ENCODE data around the gene KDM2A. TPM values are rescaled to one million over a fixed set of nuclear protein-coding genes. Genes with fewer than 3 reads are reported as not detected.

KDM2A gene
- total RNA-seq, 1 donor from 2014 or later: 97.5 TPM

GRCh38 chr11:67211656-67212436 is 92.8 kb downstream of the KDM2A start:
- H3K27ac Mint-ChIP-seq: no peak overlapping the region
- H3K36me3 Mint-ChIP-seq: peaks cover 13% of the 10 kb centered on the region

GRCh38 chr11:67213178-67213621 is 94.1 kb downstream of the KDM2A start:
- Mint-ChIP-seq H3K27ac (no peak overlapping the region), H3K36me3 (peaks cover 16% of the 10 kb centered on the region), H3K9me3 (no peaks in the 10 kb centered on the region), H3K27me3 (no peaks in the 10 kb centered on the region), H3K4me3 (no peak overlapping the region), H3K4me1 (ENCODE audit: unreplicated experiment) (no peaks in the 10 kb centered on the region)
- no peak for DNase-seq (ENCODE audit: extremely low spot score, unreplicated experiment)
- TF ChIP-seq CTCF (conservative IDR thresholded peaks at IDR 0.05): no peak

More at GRCh38 chr11:67211656-67212436, 92.8 kb downstream of the KDM2A start:
- Mint-ChIP-seq H3K9me3 (no peaks in the 10 kb centered on the region), H3K4me3 (no peak overlapping the region), H3K4me1 (ENCODE audit: unreplicated experiment) (no peaks in the 10 kb centered on the region), H3K27me3 (no peaks in the 10 kb centered on the region)
- no peak for TF ChIP-seq CTCF (conservative IDR thresholded peaks at IDR 0.05)
- no peak for DNase-seq (ENCODE audit: extremely low spot score, unreplicated experiment)

GRCh38 chr11:67227726-67228125 is 108.7 kb downstream of the KDM2A start:
- no peaks in the 10 kb centered on the region for H3K9me3 Mint-ChIP-seq

GRCh38 chr11:67230406-67230805 is 111.3 kb downstream of the KDM2A start:
- peaks cover 26% of the 10 kb centered on the region for H3K36me3 Mint-ChIP-seq
- H3K27ac Mint-ChIP-seq: no peak overlapping the region
- DNase-seq (ENCODE audit: extremely low spot score, unreplicated experiment): no peak
- no peaks in the 10 kb centered on the region for H3K27me3 Mint-ChIP-seq
- no peak for TF ChIP-seq CTCF (conservative IDR thresholded peaks at IDR 0.05)
- no peak overlapping the region for H3K4me3 Mint-ChIP-seq
- H3K4me1 Mint-ChIP-seq (ENCODE audit: unreplicated experiment): peaks cover 5% of the 10 kb centered on the region
- no peaks in the 10 kb centered on the region for H3K9me3 Mint-ChIP-seq

More at GRCh38 chr11:67227726-67228125, 108.7 kb downstream of the KDM2A start:
- H3K27ac Mint-ChIP-seq: no peak overlapping the region
- H3K36me3 Mint-ChIP-seq: peaks cover 21% of the 10 kb centered on the region
- H3K4me3 Mint-ChIP-seq: no peak overlapping the region
- DNase-seq (ENCODE audit: extremely low spot score, unreplicated experiment): no peak
- no peaks in the 10 kb centered on the region for H3K4me1 Mint-ChIP-seq (ENCODE audit: unreplicated experiment)
- no peak for TF ChIP-seq CTCF (conservative IDR thresholded peaks at IDR 0.05)
- no peaks in the 10 kb centered on the region for H3K27me3 Mint-ChIP-seq

- no peak overlapping the region for H3K27ac Mint-ChIP-seq
These were observed 111.8 kb downstream of the KDM2A start for GRCh38 chr11:67230886-67231285.

More at GRCh38 chr11:67230886-67231285, 111.8 kb downstream of the KDM2A start:
- DNase-seq (ENCODE audit: extremely low spot score, unreplicated experiment): no peak
- peaks cover 5% of the 10 kb centered on the region for H3K4me1 Mint-ChIP-seq (ENCODE audit: unreplicated experiment)
- no peaks in the 10 kb centered on the region for H3K9me3 Mint-ChIP-seq
- H3K27me3 Mint-ChIP-seq: no peaks in the 10 kb centered on the region
- peaks cover 26% of the 10 kb centered on the region for H3K36me3 Mint-ChIP-seq
- no peak for TF ChIP-seq CTCF (conservative IDR thresholded peaks at IDR 0.05)
- H3K4me3 Mint-ChIP-seq: no peak overlapping the region
